ENCODE data around the gene PARP12. TPM values are rescaled to one million over a fixed set of nuclear protein-coding genes. Genes with fewer than 3 reads are reported as not detected.

Gene PARP12
- total and polyA plus RNA-seq, 9 of the 15 experiments (the other 6 are each of a cell fraction or from before 2014, with no cell fraction given), result 4.6 to 40.4 (median 23.5) TPM

DNA sequence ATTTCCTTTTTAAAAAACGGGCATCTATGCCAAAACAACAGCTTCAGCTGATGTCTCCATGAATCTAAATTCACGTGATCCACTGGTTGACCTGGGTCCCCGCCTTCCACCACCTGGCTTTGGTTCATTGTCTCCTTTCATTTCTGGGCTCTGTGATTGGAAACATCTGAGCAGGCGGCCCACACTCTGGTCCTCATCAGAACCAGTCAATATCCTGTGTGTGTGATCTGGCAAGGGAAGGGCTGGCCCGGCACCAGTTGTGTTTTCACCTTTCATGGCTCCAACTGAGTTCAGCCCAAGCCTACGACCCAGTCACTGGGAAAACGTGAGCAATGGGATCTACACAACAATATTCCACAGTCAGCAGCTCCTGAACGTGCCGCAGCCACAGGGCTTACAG lies 46.2 kb downstream of the PARP12 start (continued):
- no peak for TF ChIP-seq MEIS2 (IDR thresholded peaks at IDR 0.05; ENCODE audit: partially characterized antibody)

DNA sequence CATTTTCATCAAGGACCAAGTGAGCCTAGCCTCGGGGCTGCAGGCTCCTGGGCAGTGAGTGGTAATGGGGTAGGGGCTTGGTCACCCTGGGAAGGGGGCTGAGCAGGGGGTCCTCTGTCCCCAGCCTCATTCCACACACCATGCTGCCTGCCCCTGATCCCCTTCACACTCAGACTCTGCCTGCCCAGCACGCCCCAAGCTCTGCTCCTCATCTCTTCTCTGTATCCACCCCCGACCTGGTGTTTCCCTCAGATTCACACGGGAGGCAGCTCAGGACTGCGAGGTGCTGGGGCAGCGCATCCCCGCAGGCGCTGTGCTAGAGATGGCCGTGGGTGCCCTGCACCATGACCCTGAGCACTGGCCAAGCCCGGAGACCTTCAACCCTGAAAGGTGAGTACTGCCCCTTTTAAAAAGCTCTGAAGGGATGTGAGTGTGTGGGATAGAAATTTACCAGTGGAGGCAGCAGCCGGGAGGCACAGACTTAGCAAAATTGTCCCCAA lies 47.2 kb downstream of the PARP12 start:
- Histone ChIP-seq H3K4me2 (ENCODE audit: insufficient read depth, low read length) (no peak overlapping the region), H4K20me1 (replicated peaks; ENCODE audit: control insufficient read depth, insufficient read depth, low read length) (peaks cover 16% of the 10 kb centered on the region), H3K79me2 (ENCODE audit: control insufficient read depth, insufficient read depth, low read length) (no peaks in the 10 kb centered on the region), H3K9me3 (replicated peaks; ENCODE audit: control insufficient read depth, insufficient read depth, low read depth, low read length) (no peaks in the 10 kb centered on the region), H3K36me3 (ENCODE audit: control insufficient read depth, insufficient read depth, low read length) (no peaks in the 10 kb centered on the region), H3K9me1 (ENCODE audit: control insufficient read depth, insufficient read depth, low read length) (no peaks in the 10 kb centered on the region), H3K27me3 (ENCODE audit: control insufficient read depth in 2 of 2, insufficient read depth in 2 of 2, low read length in 2 of 2) (peaks cover 40 to 55% of the 10 kb centered on the region in 2 experiments), H3K9ac (ENCODE audit: insufficient read depth in 1 of 2, low read depth in 2 of 2, low read length in 2 of 2) (no peak overlapping the region), H3K27ac (ENCODE audit: extremely low read depth, low read depth, low read length) (no peak overlapping the region), H3K4me3 (no peak overlapping the region), H3K4me1 (replicated peaks in 1 of 2; ENCODE audit: control insufficient read depth in 2 of 2, insufficient read depth in 2 of 2, low read length in 2 of 2) (peaks cover 0 to 12% of the 10 kb centered on the region in 2 experiments; a peak in 1 of 5 replicates), H2AFZ (ENCODE audit: low read depth, low read length) (no peak overlapping the region)
- TF ChIP-seq E2F3 (CRISPR knock-in tag; IDR thresholded peaks at IDR 0.05), result no peak
- TF ChIP-seq, protein P1, sequence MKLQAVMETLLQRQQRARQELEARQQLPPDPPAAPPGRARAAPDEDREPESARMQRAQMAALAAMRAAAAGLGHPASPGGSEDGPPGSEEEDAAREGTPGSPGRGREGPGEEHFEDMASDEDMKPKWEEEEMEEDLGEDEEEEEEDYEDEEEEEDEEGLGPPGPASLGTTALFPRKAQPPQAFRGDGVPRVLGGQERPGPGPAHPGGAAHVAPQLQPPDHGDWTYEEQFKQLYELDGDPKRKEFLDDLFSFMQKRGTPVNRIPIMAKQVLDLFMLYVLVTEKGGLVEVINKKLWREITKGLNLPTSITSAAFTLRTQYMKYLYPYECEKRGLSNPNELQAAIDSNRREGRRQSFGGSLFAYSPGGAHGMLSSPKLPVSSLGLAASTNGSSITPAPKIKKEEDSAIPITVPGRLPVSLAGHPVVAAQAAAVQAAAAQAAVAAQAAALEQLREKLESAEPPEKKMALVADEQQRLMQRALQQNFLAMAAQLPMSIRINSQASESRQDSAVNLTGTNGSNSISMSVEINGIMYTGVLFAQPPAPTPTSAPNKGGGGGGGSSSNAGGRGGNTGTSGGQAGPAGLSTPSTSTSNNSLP (IDR thresholded peaks at IDR 0.05; ENCODE audit: borderline replicate concordance, low read depth, low read length), result no peak
- TF ChIP-seq, protein P2, sequence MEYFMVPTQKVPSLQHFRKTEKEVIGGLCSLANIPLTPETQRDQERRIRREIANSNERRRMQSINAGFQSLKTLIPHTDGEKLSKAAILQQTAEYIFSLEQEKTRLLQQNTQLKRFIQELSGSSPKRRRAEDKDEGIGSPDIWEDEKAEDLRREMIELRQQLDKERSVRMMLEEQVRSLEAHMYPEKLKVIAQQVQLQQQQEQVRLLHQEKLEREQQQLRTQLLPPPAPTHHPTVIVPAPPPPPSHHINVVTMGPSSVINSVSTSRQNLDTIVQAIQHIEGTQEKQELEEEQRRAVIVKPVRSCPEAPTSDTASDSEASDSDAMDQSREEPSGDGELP (CRISPR knock-in tag; IDR thresholded peaks at IDR 0.05; ENCODE audit: borderline replicate concordance), result no peak
- 4% methylated on average over 11 of the region's 11 CpGs for WGBS (ENCODE audit: insufficient coverage, low coverage, missing lambda C conversion rate)
- ChIA-PET POLR2A (interaction anchor here (0.6 to 1.1 kb wide), 3 partner anchors 10 to 331 kb away, joined by 3 to 5 read pairs (median 4); no protein-coding TSS in a partner anchor), CTCF (ENCODE audit: low intra/inter-chr PET ratio) (no interaction called here)
- no TSS peak for BruUV-seq (replicated peaks)
- DNase-seq (ENCODE audit: extremely low read depth in 1 of 4, low spot score in 3 of 4) (no peak), FAIRE-seq (no peak), ATAC-seq (no peak)
- intact Hi-C loops (cut with micrococcal nuclease), result no loop called here
- in situ Hi-C loops (cut with MboI), result no loop called here

Data from K562 (cell line).